AG04450 (cell line): Measurements from ENCODE around the gene HCRT. TPM values are rescaled to one million over a fixed set of nuclear protein-coding genes. Genes with fewer than 3 reads are reported as not detected.

ENCODE experiments used
- CTCF ChIA-PET: fragments of 300-600, 350-600 bp; formaldehyde crosslinking; extraction: SDS; loops from one replicate; lab custom pipeline; 2022; ENCODE audit warnings: antibody characterized with exemption, inconsistent platforms; lab: Charles Lee
- POLR2A ChIA-PET: fragments of 350-600 bp; formaldehyde crosslinking; extraction: SDS; loops from one replicate; lab custom pipeline; 2021; ENCODE audit warnings: antibody characterized with exemption, inconsistent platforms; lab: Yijun Ruan, JAX
- DNase-seq: peaks from one replicate; pipeline ENCODE4 v3.0.0-alpha.2; 2011; ENCODE audit warnings: low read depth, low spot score
- H3K27ac ChIP-seq: one replicate; pipeline ENCODE4 v1.5.1; 2012; ENCODE audit warnings: low read depth, low read length, control low read depth
- H3K27me3 ChIP-seq: one replicate; pipeline ENCODE4 v1.6.0; 2012; ENCODE audit warnings: low read length; ENCODE audit not compliant: control insufficient read depth, insufficient read depth
- H3K4me3 ChIP-seq: 2 replicates; pipeline ENCODE4 v1.5.1; 2011; ENCODE audit warnings: mild to moderate bottlenecking, low read depth, low read length, control low read depth
- H3K9me3 ChIP-seq: 2 replicates; pipeline ENCODE4 v1.5.1; 2012; ENCODE audit warnings: low read length; ENCODE audit not compliant: control insufficient read depth, insufficient read depth
- polyA plus RNA-seq: library from polyadenylated mRNA; depleted of rRNA; stranded (reverse); fragments of >200 nt; gene quantifications from 2 replicates; pipeline ENCODE4 v1.2.3, GENCODE V29; 2011
- TF ChIP-seq, protein P1 (sequence below): IDR thresholded peaks from 2 replicates; pipeline ENCODE4 v1.5.1; 2011; ENCODE audit warnings: low read depth, low read length, control low read depth, inconsistent platforms

The HCRT gene
- polyA plus RNA-seq, 1 experiment = not detected

DNA sequence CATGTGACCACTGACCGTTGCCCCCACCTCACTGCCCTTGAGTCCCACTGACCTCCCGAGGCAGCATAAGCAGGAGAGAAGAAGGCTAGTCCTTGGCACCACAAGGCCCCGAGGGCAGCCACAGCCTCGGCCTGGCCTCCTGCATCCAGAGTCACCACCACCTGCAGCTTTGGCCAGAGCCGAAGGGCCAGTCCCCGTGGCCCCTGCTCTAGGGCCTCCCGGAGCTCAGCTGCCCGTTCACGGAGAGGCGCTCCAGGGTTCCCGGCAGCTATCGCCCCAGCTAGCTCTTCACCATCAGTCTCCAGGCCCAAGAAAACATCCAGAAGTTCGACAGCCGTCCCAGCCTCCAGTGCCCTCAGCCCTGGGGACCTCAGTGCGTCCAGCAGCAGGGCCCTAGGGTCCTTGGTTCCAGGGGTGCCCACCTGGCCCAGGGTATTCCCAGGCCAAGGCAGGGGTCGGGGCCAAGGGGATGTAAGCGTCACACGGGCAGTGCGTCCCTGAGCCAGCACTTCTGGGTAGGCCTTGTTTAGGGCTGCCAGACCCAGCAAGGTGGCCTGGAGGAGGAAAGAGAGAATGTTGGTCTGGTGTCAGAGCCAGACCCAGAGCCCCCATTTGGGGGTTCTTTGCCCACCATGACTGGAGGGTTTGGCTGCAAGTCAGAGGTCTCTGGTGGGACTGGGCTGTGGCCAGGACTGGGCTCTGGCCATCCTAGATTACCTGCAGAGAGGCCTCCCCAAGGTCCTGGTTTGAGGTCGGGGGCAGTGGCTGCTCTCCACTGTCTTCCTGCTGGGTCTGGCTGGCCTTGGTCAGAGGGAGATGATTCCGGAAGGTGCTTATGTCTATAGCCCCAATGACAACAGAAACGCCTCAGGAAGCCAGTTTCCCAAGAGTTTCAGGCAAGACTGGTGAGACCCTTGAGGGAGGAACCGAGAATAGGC lies 7.2 kb upstream of the HCRT start:
- POLR2A ChIA-PET = interaction anchor here (0.7 kb wide), 1 partner anchor 226 kb away, joined by 4 read pairs; no protein-coding TSS in a partner anchor
- peaks cover 2% of the 10 kb centered on the region for H3K27me3 ChIP-seq
- no peak for DNase-seq
- H3K27ac ChIP-seq = no peak overlapping the region
- no peaks in the 10 kb centered on the region; the same call in 1 of the 2 replicates for H3K9me3 ChIP-seq
- H3K4me3 ChIP-seq = no peak overlapping the region
- TF ChIP-seq, protein P1, sequence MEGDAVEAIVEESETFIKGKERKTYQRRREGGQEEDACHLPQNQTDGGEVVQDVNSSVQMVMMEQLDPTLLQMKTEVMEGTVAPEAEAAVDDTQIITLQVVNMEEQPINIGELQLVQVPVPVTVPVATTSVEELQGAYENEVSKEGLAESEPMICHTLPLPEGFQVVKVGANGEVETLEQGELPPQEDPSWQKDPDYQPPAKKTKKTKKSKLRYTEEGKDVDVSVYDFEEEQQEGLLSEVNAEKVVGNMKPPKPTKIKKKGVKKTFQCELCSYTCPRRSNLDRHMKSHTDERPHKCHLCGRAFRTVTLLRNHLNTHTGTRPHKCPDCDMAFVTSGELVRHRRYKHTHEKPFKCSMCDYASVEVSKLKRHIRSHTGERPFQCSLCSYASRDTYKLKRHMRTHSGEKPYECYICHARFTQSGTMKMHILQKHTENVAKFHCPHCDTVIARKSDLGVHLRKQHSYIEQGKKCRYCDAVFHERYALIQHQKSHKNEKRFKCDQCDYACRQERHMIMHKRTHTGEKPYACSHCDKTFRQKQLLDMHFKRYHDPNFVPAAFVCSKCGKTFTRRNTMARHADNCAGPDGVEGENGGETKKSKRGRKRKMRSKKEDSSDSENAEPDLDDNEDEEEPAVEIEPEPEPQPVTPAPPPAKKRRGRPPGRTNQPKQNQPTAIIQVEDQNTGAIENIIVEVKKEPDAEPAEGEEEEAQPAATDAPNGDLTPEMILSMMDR = no peak
- CTCF ChIA-PET = interaction anchor here (1.0 kb wide), 1 partner anchor 9 kb away, joined by 6 read pairs; no protein-coding TSS in a partner anchor

DNA sequence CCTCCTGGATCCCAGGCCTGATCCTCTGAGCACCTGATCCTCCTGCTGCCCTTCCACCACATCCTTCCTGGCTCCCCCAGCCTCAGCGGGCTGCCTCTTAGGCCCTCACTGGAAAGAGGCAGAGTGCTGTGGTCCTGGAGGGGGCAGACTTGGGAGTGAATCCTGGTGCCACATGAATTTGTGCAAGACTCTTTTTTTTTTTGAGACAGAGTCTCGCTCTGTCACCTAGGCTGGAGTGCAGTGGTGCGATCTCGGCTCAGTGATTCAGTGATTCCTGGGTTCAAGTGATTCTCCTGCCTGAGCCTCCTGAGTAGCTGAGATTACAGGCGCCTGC lies 6.0 kb upstream of the HCRT start:
- ChIA-PET POLR2A (no interaction called here), CTCF (interaction anchor here (1.0 kb wide), 1 partner anchor 8 kb away, joined by 6 read pairs; no protein-coding TSS in a partner anchor)
- Histone ChIP-seq H3K4me3 (no peak overlapping the region), H3K9me3 (no peaks in the 10 kb centered on the region; the same call in 1 of the 2 replicates), H3K27ac (no peak overlapping the region), H3K27me3 (peaks cover 2% of the 10 kb centered on the region)
- TF ChIP-seq, protein P1 = no peak
- no peak for DNase-seq

DNA sequence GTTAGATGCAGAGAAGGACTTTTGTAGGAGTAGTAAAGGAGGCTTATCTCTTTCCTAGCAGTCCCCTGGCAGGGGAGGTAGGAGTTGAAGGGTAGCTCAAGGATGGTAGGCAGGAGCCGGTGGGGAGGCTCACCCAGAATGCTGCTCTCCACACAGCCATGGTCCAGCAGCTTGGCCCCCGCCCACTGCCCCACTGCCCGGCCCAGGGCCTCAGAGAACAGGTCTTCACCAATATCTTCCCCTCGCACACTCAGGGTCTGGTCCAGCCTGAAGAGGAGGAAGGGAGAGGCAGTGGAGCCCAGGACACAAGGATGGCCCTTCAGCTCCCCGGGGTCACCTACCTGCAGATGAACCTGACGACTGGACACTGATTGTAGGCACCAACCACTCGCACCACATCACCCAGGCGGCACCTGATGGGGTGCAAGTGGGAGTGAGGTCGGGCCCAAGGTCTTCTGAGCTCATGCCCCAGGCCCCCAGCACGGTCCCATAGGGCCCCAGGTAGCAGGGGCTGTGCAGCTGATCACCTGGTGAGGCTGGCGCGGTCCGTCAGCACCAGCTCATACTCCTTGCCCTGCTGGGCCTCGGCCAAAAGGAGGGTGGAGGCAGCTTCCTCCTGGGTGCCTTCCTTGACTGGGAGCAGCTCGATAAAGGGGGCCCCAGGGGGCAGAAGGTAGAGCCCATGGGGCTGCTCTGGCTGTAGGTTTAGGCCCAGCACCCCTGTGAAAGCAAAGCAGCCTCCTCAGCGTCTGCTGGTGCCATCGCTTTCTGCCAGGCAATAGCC lies 5.4 kb upstream of the HCRT start:
- H3K4me3 ChIP-seq = no peak overlapping the region
- no peaks in the 10 kb centered on the region; the same call in 1 of the 2 replicates for H3K9me3 ChIP-seq
- no peak overlapping the region for H3K27ac ChIP-seq
- POLR2A ChIA-PET = no interaction called here
- H3K27me3 ChIP-seq = peaks cover 2% of the 10 kb centered on the region
- no peak for DNase-seq
- CTCF ChIA-PET = no interaction called here
- TF ChIP-seq, protein P1 = no peak

- ChIA-PET CTCF (no interaction called here), POLR2A (no interaction called here)
- TF ChIP-seq, protein P1 = no peak
- Histone ChIP-seq H3K27me3 (peaks cover 2% of the 10 kb centered on the region), H3K27ac (no peak overlapping the region), H3K4me3 (no peak overlapping the region), H3K9me3 (no peaks in the 10 kb centered on the region; the same call in 1 of the 2 replicates)
- DNase-seq = no peak
Observed at GRCh38 chr17:42189651-42189965, 4.4 kb upstream of the HCRT start.
